Measurements from ENCODE around the gene IGLL1.

Gene IGLL1

DNA sequence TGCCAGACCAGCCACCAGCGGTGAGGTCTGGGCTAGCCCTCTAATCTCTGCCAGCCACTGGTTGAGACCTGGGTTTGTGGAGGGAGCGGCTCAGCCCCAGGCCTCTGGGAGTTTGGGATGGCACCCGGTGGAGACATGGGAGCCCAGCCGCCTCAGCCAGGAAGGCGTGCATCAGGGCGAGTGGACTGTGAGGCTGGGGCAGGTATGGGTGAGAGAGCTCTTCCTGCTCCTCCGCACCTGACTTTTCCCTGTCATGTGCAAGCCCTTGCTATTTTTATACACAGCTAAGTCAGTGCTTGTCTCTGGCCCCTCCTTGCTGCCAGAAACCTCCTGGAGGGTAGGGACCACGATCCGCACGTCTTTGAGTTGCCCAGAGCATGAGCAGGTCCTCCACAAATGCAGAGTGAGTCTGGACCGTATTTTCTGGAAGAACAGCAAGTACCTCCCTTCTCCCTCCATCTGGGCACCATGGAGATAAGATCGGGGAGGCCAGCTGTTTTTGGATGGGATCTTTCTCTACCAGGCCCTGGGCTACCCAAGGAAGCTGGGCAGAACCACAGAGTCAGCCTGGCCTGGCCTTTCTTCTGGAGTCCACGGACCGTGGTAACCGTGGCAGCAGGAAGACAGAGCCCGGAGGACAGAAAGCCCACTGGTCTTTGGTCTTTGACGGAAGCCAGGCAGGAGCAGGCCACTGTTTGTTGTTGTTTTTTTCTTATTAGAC is 53.3 kb downstream of the IGLL1 start:
- no peak for DNase-seq

DNA sequence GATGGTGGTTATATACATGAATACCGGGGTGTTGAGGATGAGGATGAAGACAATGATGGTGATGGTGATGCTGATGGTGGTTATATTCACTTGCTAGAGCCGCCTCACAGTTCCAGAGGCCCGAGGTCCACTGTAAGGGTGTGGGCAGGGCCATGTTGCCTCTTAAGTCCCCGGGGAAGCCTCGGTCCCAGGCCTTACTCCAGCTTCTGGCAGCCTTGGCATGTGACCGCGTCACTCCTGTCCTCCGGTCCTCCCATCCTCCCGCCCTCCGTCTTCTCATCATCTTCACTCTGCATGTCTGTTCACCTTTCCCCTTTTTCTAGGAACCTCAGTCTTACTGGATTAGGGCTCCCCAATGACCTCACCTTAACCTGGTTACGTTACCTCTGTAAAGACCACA is 54.6 kb downstream of the IGLL1 start:
- no peak for DNase-seq

DNA sequence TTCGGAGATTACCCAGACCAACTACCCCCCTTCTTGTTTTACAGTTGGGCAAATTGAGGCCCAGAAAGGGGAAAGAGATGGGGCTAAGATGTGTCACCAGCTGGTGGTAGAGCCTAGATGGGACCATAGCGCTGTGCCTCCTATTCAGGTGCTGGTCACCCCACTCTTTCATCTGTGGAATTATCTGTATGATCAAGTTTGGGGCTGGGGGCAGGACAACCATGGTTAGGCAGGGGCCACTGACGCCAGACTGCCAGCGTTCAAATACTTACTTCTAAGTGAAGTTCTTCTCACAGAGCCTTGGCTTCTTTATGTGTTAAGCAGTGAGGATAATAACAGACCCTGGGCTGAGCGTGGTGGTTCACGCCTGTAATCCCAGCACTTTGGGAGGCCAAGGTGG is 55.9 kb downstream of the IGLL1 start:
- no peak for DNase-seq

- DNase-seq: no peak
Observed at GRCh38 chr22:23523713-23524112, 56.4 kb downstream of the IGLL1 start.
